PC-3 (cell line): ENCODE results near the gene ZNF25. TPM values are rescaled to one million over a fixed set of nuclear protein-coding genes. Genes with fewer than 3 reads are reported as not detected.

Source experiments
- ATAC-seq: fragments of 200-7000 bp; cut with Tn5 transposase; 2 replicates; pipeline ENCODE4 v1.9.1; 2020; ENCODE audit warnings: mild to moderate bottlenecking, moderate library complexity
- BruUV-seq: library from RNA; stranded (reverse); fragments of 400-500 nt; replicated peaks from 2 replicates; lab custom pipeline; 2021; lab: Mats Ljungman, UMichigan
- CTCF ChIA-PET: fragments of 300-600 bp; sonication (Branson Sonifier 250); formaldehyde crosslinking; loops from one replicate; lab custom pipeline; 2022; ENCODE audit warnings: antibody characterized with exemption; lab: Charles Lee
- POLR2A ChIA-PET: fragments of 300-600 bp; sonication (Branson Sonifier 250); formaldehyde crosslinking; loops from one replicate; lab custom pipeline; 2022; ENCODE audit warnings: antibody characterized with exemption; ENCODE audit not compliant: unreplicated experiment; lab: Charles Lee
- DNase-seq: peaks from one replicate; pipeline ENCODE4 v3.0.0-alpha.2; 2015
- H2AFZ ChIP-seq: fragments of 300-600 bp; sonication (generic); 2 replicates; pipeline ENCODE4 v1.6.0; 2016; ENCODE audit warnings: antibody characterized with exemption, low read length
- H3F3A ChIP-seq: fragments of 300-600 bp; sonication (generic); one replicate; pipeline ENCODE4 v1.6.0; 2017; ENCODE audit warnings: antibody characterized with exemption, low read length, control low read depth, mild to moderate bottlenecking; ENCODE audit not compliant: unreplicated experiment
- H3K27ac ChIP-seq: fragments of 300-600 bp; sonication (generic); 2 replicates; pipeline ENCODE4 v1.5.1; 2016; ENCODE audit warnings: mild to moderate bottlenecking, low read length
- H3K27me3 ChIP-seq: fragments of 300-600 bp; sonication (generic); 2 replicates; pipeline ENCODE4 v1.6.1; 2016; ENCODE audit warnings: low read length, mixed read lengths
- H3K36me3 ChIP-seq: fragments of 300-600 bp; sonication (generic); 2 replicates; pipeline ENCODE4 v1.6.1; 2016; ENCODE audit warnings: low read depth, mixed run types, low read length, mixed read lengths
- H3K4me1 ChIP-seq: fragments of 300-600 bp; sonication (generic); 2 replicates; pipeline ENCODE4 v1.5.1; 2016; ENCODE audit warnings: low read length; ENCODE audit not compliant: insufficient read depth
- H3K4me2 ChIP-seq: fragments of 300-600 bp; sonication (generic); 2 replicates; pipeline ENCODE4 v1.6.0; 2016; ENCODE audit warnings: low read length
- H3K4me3 ChIP-seq: fragments of 300-600 bp; sonication (generic); 2 replicates; pipeline ENCODE4 v1.5.1; 2016; ENCODE audit warnings: mild to moderate bottlenecking, low read length, mixed read lengths
- H3K79me2 ChIP-seq: fragments of 300-600 bp; sonication (generic); 2 replicates; pipeline ENCODE4 v1.6.1; 2017; ENCODE audit warnings: low read length, mixed read lengths
- H3K9ac ChIP-seq: fragments of 300-600 bp; sonication (generic); 2 replicates; pipeline ENCODE4 v1.6.0; 2016; ENCODE audit warnings: mild to moderate bottlenecking, low read length
- H3K9me2 ChIP-seq: fragments of 300-600 bp; sonication (generic); replicated peaks from 2 replicates; pipeline ENCODE4 v1.6.1; 2016; ENCODE audit warnings: mixed run types, low read length, mixed read lengths
- H3K9me3 ChIP-seq: fragments of 300-600 bp; sonication (generic); 2 replicates; pipeline ENCODE4 v1.6.1; 2016; ENCODE audit warnings: low read length, mixed read lengths
- H4K20me1 ChIP-seq: fragments of 300-600 bp; sonication (generic); 2 replicates; pipeline ENCODE4 v1.6.1; 2016; ENCODE audit warnings: low read length, mixed read lengths
- CTCF ChIP-seq: fragments of 300-600 bp; sonication (generic); conservative IDR thresholded peaks from 2 replicates; pipeline ENCODE4 v1.5.1; 2017; ENCODE audit warnings: antibody characterized with exemption, low read depth, mild to moderate bottlenecking, low read length
- EZH2 ChIP-seq: fragments of 300-600 bp; sonication (generic); IDR thresholded peaks from one replicate; pipeline ENCODE4 v1.6.1; 2017; ENCODE audit warnings: antibody characterized with exemption, mild to moderate bottlenecking, low read length; ENCODE audit not compliant: unreplicated experiment
- EZH2phosphoT487 ChIP-seq: fragments of 300-600 bp; sonication (generic); IDR thresholded peaks from 2 replicates; pipeline ENCODE4 v1.6.1; 2018; ENCODE audit warnings: mild to moderate bottlenecking, antibody characterized with exemption, low read length, borderline replicate concordance
- intact Hi-C: fragments of 100-400 bp; cut with micrococcal nuclease; formaldehyde crosslinking; loops from 2 replicates; pipeline ENCODE4 v1.9.0; 2023
- total RNA-seq: library from RNA; depleted of rRNA; stranded (reverse); fragments of >200 nt; gene quantifications from 2 replicates; pipeline ENCODE4 v1.2.3, GENCODE V29; 2014

Gene ZNF25
- total RNA-seq, 1 experiment from 2014 or later = 3.9 TPM

GRCh38 chr10:37972396-37972795, 4.1 kb downstream of the ZNF25 start:
- no peaks in the 10 kb centered on the region for H4K20me1 ChIP-seq
- H2AFZ ChIP-seq = no peak overlapping the region
- no peaks in the 10 kb centered on the region for H3K27me3 ChIP-seq
- POLR2A ChIA-PET = no interaction called here
- CTCF ChIA-PET = no interaction called here
- no peak overlapping the region for H3K4me3 ChIP-seq
- no peaks in the 10 kb centered on the region for H3F3A ChIP-seq
- peaks cover 18% of the 10 kb centered on the region for H3K36me3 ChIP-seq
- DNase-seq (no peak), ATAC-seq (no peak)
- TF ChIP-seq EZH2 (no peak), EZH2phosphoT487 (no peak), CTCF (no peak)
- no peaks in the 10 kb centered on the region for H3K9me2 ChIP-seq
- H3K4me2 ChIP-seq = no peak overlapping the region
- peaks cover 11% of the 10 kb centered on the region; the same call in 1 of the 2 replicates for H3K4me1 ChIP-seq
- H3K27ac ChIP-seq = no peak overlapping the region
- no peak overlapping the region for H3K9ac ChIP-seq
- no TSS peak for BruUV-seq
- intact Hi-C loops = loop anchor here (10.0 kb wide), 2 partner anchors 82 to 392 kb away; no protein-coding TSS in a partner anchor
- 0 out of 2 replicates have a peak, but pooled peaks cover 5% of the 10 kb centered on the region for H3K9me3 ChIP-seq
- 0 out of 2 replicates have a peak, but pooled peaks cover 19% of the 10 kb centered on the region for H3K79me2 ChIP-seq

GRCh38 chr10:37965006-37965405, 11.4 kb downstream of the ZNF25 start:
- no peaks in the 10 kb centered on the region for H4K20me1 ChIP-seq
- ChIA-PET POLR2A (no interaction called here), CTCF (no interaction called here)
- H3K9ac ChIP-seq = no peak overlapping the region
- H3K9me2 ChIP-seq = no peaks in the 10 kb centered on the region
- no peak overlapping the region for H3K4me2 ChIP-seq
- no peaks in the 10 kb centered on the region for H3K27me3 ChIP-seq
- H3K4me1 ChIP-seq = no peaks in the 10 kb centered on the region
- H2AFZ ChIP-seq = no peak overlapping the region
- no peaks in the 10 kb centered on the region for H3K79me2 ChIP-seq
- H3K9me3 ChIP-seq = peaks cover 8% of the 10 kb centered on the region
- H3K36me3 ChIP-seq = peaks cover 34% of the 10 kb centered on the region
- DNase-seq (no peak), ATAC-seq (no peak)
- no peaks in the 10 kb centered on the region for H3F3A ChIP-seq
- intact Hi-C loops = no loop called here
- BruUV-seq = no TSS peak
- H3K27ac ChIP-seq = no peak overlapping the region
- TF ChIP-seq CTCF (no peak), EZH2 (no peak), EZH2phosphoT487 (no peak)
- H3K4me3 ChIP-seq = no peak overlapping the region

GRCh38 chr10:37960591-37961137, 15.8 kb downstream of the ZNF25 start:
- Histone ChIP-seq H4K20me1 (no peaks in the 10 kb centered on the region), H3K4me3 (no peak overlapping the region), H3K79me2 (no peaks in the 10 kb centered on the region), H2AFZ (no peak overlapping the region), H3K4me2 (no peak overlapping the region), H3K4me1 (no peaks in the 10 kb centered on the region), H3K27me3 (no peaks in the 10 kb centered on the region), H3K27ac (no peak overlapping the region), H3K9me3 (peaks cover 6% of the 10 kb centered on the region), H3F3A (no peaks in the 10 kb centered on the region), H3K36me3 (peaks cover 14% of the 10 kb centered on the region; the same call in 1 of the 2 replicates), H3K9me2 (no peaks in the 10 kb centered on the region), H3K9ac (no peak overlapping the region)
- no TSS peak for BruUV-seq
- CTCF ChIA-PET = no interaction called here
- intact Hi-C loops = no loop called here
- no peak for ATAC-seq
- POLR2A ChIA-PET = no interaction called here
- TF ChIP-seq EZH2phosphoT487 (no peak), EZH2 (no peak), CTCF (no peak)
- no peak for DNase-seq
